HepG2 (cell line): ENCODE results near the gene PDGFRA. TPM values are rescaled to one million over a fixed set of nuclear protein-coding genes. Genes with fewer than 3 reads are reported as not detected.

Experiments used
- ATAC-seq: fragments of 200-7000 bp; cut with Tn5 transposase; 3 replicates; pipeline ENCODE4 v1.9.1; 2020; ENCODE audit warnings: mild to moderate bottlenecking, moderate library complexity
- BruUV-seq: library from RNA; stranded (reverse); fragments of 400-500 nt; replicated peaks from 2 replicates; lab custom pipeline; 2021; lab: Mats Ljungman, UMichigan
- CTCF ChIA-PET: fragments of 300-600 bp; formaldehyde crosslinking; extraction: SDS; loops from one replicate; lab custom pipeline; 2021; ENCODE audit warnings: low total read pairs, inconsistent platforms, low intra/inter-chr PET ratio; lab: Yijun Ruan, JAX
- POLR2A ChIA-PET: fragments of 350-600 bp; sonication (Branson Sonifier 250); formaldehyde crosslinking; loops from one replicate; lab custom pipeline; 2020; ENCODE audit warnings: antibody characterized with exemption, inconsistent platforms; lab: Yijun Ruan, JAX
- DNase-seq: peaks from one replicate; pipeline ENCODE4 v3.0.0-alpha.2; 2015; ENCODE audit warnings: low spot score
- FAIRE-seq: peaks from 3 replicates; lab custom pipeline; 2011; peaks lifted over from hg19 to GRCh38; lab: Jason Lieb, UNC
- H2AFZ ChIP-seq: one replicate; pipeline ENCODE4 v1.6.1; 2011; ENCODE audit warnings: low read length, inconsistent platforms
- H3K27ac ChIP-seq: fragments of 300-600 bp; 3 replicates; pipeline ENCODE4 v1.8.0; 2011; ENCODE audit warnings: mixed run types, mild to moderate bottlenecking, mixed read lengths, low read length, inconsistent platforms; ENCODE audit not compliant: insufficient read depth; ENCODE audit errors: extremely low read length
- H3K27me3 ChIP-seq, 2 experiments: fragments of 200-600 bp in 1 of 2; 2 replicates in 1 of 2; 3 replicates in 1 of 2; pipeline versions ENCODE4 v1.6.0 to v1.8.0; 2011; ENCODE audit warnings: low read length in 2 of 2, mild to moderate bottlenecking in 2 of 2, moderate library complexity in 2 of 2, inconsistent platforms in 1 of 2; ENCODE audit not compliant: insufficient read depth in 2 of 2, control insufficient read depth in 1 of 2
- H3K36me3 ChIP-seq, 2 experiments: fragments of 200-600 bp in 1 of 2; replicated peaks in 1 of 2; 2 replicates in 1 of 2; 3 replicates in 1 of 2; pipeline versions ENCODE4 v1.5.1 to v1.8.0; 2011; ENCODE audit warnings: low read length in 2 of 2, inconsistent platforms in 1 of 2; ENCODE audit not compliant: insufficient read depth in 2 of 2, control insufficient read depth in 1 of 2
- H3K4me1 ChIP-seq: 2 replicates; pipeline ENCODE4 v1.5.1; 2012; ENCODE audit warnings: low read length, inconsistent platforms; ENCODE audit not compliant: insufficient read depth
- H3K4me2 ChIP-seq: 2 replicates; pipeline ENCODE4 v1.6.0; 2011; ENCODE audit warnings: low read depth, low read length, inconsistent platforms
- H3K4me3 ChIP-seq, 3 experiments: fragments of 200-600 bp in 1 of 3; sonication (generic), shearing (Covaris generic) in 1 of 3; replicated peaks in 1 of 3; 2 replicates each; pipeline ENCODE4 v1.5.1; 2011 to 2016; ENCODE audit warnings: low read length in 3 of 3, inconsistent platforms in 2 of 3, low read depth in 2 of 3, mild to moderate bottlenecking in 2 of 3, control low read depth in 1 of 3, mixed read lengths in 1 of 3; ENCODE audit not compliant: insufficient read depth in 1 of 3
- H3K79me2 ChIP-seq: one replicate; pipeline ENCODE4 v1.6.1; 2011; ENCODE audit warnings: low read length, inconsistent platforms; ENCODE audit not compliant: insufficient read depth
- H3K9ac ChIP-seq: 2 replicates; pipeline ENCODE4 v1.6.0; 2011; ENCODE audit warnings: mild to moderate bottlenecking, low read depth, low read length, inconsistent platforms; ENCODE audit not compliant: insufficient read depth
- H3K9me3 ChIP-seq: 2 replicates; pipeline ENCODE4 v1.5.1; 2012; ENCODE audit warnings: mild to moderate bottlenecking, low read length
- H4K20me1 ChIP-seq: 2 replicates; pipeline ENCODE4 v1.6.0; 2011; ENCODE audit warnings: inconsistent platforms, mild to moderate bottlenecking, low read length, moderate library complexity; ENCODE audit not compliant: insufficient read depth
- BCL6 ChIP-seq: IDR thresholded peaks from 2 replicates; pipeline ENCODE4 v1.6.1; 2016; ENCODE audit warnings: missing genetic modification reagents, missing compliant biosample characterization
- HNF4G ChIP-seq, 2 experiments: sonication (generic) in 1 of 2; formaldehyde crosslinking in 1 of 2; IDR thresholded peaks; 2 replicates each; pipeline versions ENCODE4 v1.4.0 to v1.6.1; 2011 to 2020; ENCODE audit warnings: borderline replicate concordance in 2 of 2, low read depth in 2 of 2, mild to moderate bottlenecking in 2 of 2, low read length in 1 of 2, missing genetic modification reagents in 1 of 2, moderate library complexity in 1 of 2
- NFE2L2 ChIP-seq: fragments of 150-350 bp; IDR thresholded peaks from 2 replicates; pipeline ENCODE4 v1.6.1; 2014; ENCODE audit warnings: low read length
- ZC3H13 ChIP-seq: sonication (generic); formaldehyde crosslinking; IDR thresholded peaks from 2 replicates; pipeline ENCODE4 v1.8.1; 2023; ENCODE audit warnings: mild to moderate bottlenecking, missing genetic modification reagents, moderate library complexity
- ZEB1 ChIP-seq: IDR thresholded peaks from 2 replicates; pipeline ENCODE4 v1.6.1; 2012; ENCODE audit warnings: mild to moderate bottlenecking, low read depth, inconsistent platforms; ENCODE audit not compliant: insufficient replicate concordance
- ZFAT ChIP-seq: sonication (generic); formaldehyde crosslinking; conservative IDR thresholded peaks from 2 replicates; pipeline ENCODE4 v1.8.1; 2023; ENCODE audit warnings: missing genetic modification reagents, inconsistent platforms
- ZNF121 ChIP-seq: sonication (generic); formaldehyde crosslinking; IDR thresholded peaks from 2 replicates; pipeline ENCODE4 v1.5.0; 2020; ENCODE audit warnings: mild to moderate bottlenecking, missing genetic modification reagents
- ZNF556 ChIP-seq: sonication (generic); formaldehyde crosslinking; IDR thresholded peaks from 2 replicates; pipeline ENCODE4 v1.4.0; 2020; ENCODE audit warnings: mild to moderate bottlenecking, missing genetic modification reagents, borderline replicate concordance
- ZNF619 ChIP-seq: sonication (generic); formaldehyde crosslinking; IDR thresholded peaks from 2 replicates; pipeline ENCODE4 v1.4.0; 2020; ENCODE audit warnings: mild to moderate bottlenecking, missing genetic modification reagents
- ZNF792 ChIP-seq: IDR thresholded peaks from 2 replicates; pipeline ENCODE4 v1.6.1; 2016
- WGBS: methylation state at CpG from one replicate; pipeline ENCODE4 v1.1.6; 2017; ENCODE audit warnings: low lambda C conversion rate; 5-methylcytosine and 5-hydroxymethylcytosine counted together
- in situ Hi-C: cut with HindIII; loops from 2 replicates; pipeline ENCODE4 v1.10.0; 2017; ENCODE audit warnings: low pct_unique_long_range_greater_than_20kb; ENCODE audit not compliant: extremely low pct_ligation_motif_present
- intact Hi-C: fragments of 100-400 bp; cut with micrococcal nuclease; formaldehyde crosslinking; loops from one replicate; pipeline ENCODE4 v1.10.0; 2022; ENCODE audit not compliant: unreplicated experiment
- polyA plus RNA-seq, 8 experiments: library from polyadenylated mRNA; depleted of rRNA in 3 of 8; stranded (reverse) in 7 of 8; unstranded in 1 of 8; fragments of >200 nt; fragmentation: Illumina TruSeq in 4 of 8; extraction: Trizol in 4 of 8; gene quantifications; 2 replicates each; pipeline versions ENCODE4 v1.2.1 to v1.2.3, GENCODE V29; 2011 to 2016; ENCODE audit warnings: low read depth in 4 of 8, missing spikeins in 1 of 8, mixed read lengths in 1 of 8; ENCODE audit not compliant: insufficient read depth in 1 of 8
- total RNA-seq, 5 experiments: library from RNA; depleted of rRNA; stranded (reverse); fragments of >200 nt; fragmentation: Illumina TruSeq; extraction: Trizol; gene quantifications; 2 replicates each; pipeline ENCODE4 v1.2.3, GENCODE V29; 2016; ENCODE audit warnings: low read depth in 1 of 5
- TF ChIP-seq, protein P1 (sequence below): sonication (generic); formaldehyde crosslinking; IDR thresholded peaks from 2 replicates; pipeline ENCODE4 v1.4.0; 2020; ENCODE audit warnings: missing genetic modification reagents
- TF ChIP-seq, protein P2 (sequence below): sonication (generic); formaldehyde crosslinking; IDR thresholded peaks from 2 replicates; pipeline ENCODE4 v1.5.0; 2020; ENCODE audit warnings: mild to moderate bottlenecking, low read depth, missing genetic modification reagents, borderline replicate concordance
- TF ChIP-seq, protein P3 (sequence below): sonication (generic); formaldehyde crosslinking; IDR thresholded peaks from 2 replicates; pipeline ENCODE4 v1.4.0; 2020; ENCODE audit warnings: mild to moderate bottlenecking, missing genetic modification reagents
- TF ChIP-seq, protein P4 (sequence below): sonication (generic); formaldehyde crosslinking; IDR thresholded peaks from 2 replicates; pipeline ENCODE4 v1.4.0; 2020; ENCODE audit warnings: missing genetic modification reagents, borderline replicate concordance

PDGFRA gene
- total and polyA plus RNA-seq, 2 of the 13 experiments (the other 11 are each of a cell fraction or from before 2014, with no cell fraction given) = 0.04 TPM; not detected in 1

DNA sequence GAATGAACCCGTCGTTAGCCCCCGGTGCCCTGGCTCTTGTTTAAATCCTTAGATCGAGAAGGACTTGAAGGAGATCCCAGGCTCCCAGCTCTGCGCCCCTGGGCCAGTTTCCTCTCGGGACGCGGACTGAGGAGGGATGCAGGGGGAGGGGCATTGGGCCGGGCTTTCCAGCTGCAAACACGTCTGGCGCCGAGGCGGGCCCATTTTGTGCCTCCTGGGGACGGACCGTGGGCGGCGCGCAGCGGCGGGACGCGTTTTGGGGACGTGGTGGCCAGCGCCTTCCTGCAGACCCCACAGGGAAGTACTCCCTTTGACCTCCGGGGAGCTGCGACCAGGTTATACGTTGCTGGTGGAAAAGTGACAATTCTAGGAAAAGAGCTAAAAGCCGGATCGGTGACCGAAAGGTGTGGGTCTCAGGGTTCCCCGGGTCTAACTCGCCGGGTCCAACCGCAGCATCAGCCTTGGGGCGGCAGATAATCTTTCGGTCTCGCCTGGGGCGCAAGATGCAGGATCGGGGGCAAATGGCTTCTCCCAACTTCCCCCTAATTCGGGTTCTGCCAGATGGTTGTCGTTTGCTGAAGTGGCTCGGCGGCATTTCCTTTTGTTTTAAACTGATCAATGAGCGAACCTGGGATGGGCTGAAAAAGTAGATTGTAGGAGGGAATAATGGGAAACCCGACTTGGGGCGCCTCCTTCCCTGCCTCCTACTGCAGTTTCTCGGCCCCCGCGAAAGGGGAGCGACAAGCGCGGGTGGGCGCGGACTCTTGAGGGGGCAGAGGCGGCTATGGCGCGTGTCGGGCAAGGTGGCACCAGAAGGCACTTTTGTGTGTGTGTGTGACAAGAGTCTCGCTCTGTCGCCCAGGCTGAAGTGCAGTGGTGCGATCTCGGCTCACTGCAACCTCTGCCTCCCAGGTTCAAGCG lies 2.9 kb downstream of the PDGFRA start (continued):
- TF ChIP-seq, protein P1, sequence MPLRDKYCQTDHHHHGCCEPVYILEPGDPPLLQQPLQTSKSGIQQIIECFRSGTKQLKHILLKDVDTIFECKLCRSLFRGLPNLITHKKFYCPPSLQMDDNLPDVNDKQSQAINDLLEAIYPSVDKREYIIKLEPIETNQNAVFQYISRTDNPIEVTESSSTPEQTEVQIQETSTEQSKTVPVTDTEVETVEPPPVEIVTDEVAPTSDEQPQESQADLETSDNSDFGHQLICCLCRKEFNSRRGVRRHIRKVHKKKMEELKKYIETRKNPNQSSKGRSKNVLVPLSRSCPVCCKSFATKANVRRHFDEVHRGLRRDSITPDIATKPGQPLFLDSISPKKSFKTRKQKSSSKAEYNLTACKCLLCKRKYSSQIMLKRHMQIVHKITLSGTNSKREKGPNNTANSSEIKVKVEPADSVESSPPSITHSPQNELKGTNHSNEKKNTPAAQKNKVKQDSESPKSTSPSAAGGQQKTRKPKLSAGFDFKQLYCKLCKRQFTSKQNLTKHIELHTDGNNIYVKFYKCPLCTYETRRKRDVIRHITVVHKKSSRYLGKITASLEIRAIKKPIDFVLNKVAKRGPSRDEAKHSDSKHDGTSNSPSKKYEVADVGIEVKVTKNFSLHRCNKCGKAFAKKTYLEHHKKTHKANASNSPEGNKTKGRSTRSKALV (CRISPR knock-in tag) = 0 out of 2 replicates have a peak, but pooled peaks have one; percentile 42
- TF ChIP-seq ZNF121 (CRISPR knock-in tag) = no peak
- TF ChIP-seq, protein P2, sequence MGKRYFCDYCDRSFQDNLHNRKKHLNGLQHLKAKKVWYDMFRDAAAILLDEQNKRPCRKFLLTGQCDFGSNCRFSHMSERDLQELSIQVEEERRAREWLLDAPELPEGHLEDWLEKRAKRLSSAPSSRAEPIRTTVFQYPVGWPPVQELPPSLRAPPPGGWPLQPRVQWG (CRISPR knock-in tag) = no peak
- TF ChIP-seq NFE2L2 = no peak

DNA sequence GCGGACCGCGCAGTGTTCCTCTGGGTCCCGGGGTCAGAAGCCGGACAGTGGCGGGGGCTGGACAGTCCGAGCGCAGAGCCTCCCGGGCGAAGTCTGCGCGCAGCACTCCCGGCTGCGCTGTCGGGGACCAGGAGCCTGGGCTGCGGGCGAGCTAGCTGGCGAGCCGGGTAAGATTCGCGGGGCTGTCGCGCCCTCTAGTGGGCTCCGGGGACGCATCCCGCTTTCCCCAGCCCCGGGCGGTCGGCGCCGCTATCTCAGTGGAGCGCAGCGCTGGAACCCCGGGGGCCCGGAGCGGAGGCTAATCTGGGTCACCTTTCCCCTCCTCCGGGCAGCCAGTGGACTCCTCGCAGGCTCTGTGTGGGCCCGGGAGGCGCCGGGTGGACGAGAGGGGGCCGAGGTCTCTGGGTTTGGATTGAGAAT lies 4.2 kb downstream of the PDGFRA start:
- Histone ChIP-seq H3K4me2 (peak overlapping the region; percentile 87), H3K36me3 (no peaks in the 10 kb centered on the region), H3K4me3 (peak overlapping the region; percentile 45 to 75 (median 52); a peak in 5 of 6 replicates), H3K27me3 (peaks cover 14 to 45% of the 10 kb centered on the region in 2 experiments), H3K27ac (no peak overlapping the region), H3K9ac (no peak overlapping the region), H3K4me1 (peaks cover 30% of the 10 kb centered on the region; the same call in 1 of the 2 replicates), H2AFZ (no peak overlapping the region), H3K79me2 (no peaks in the 10 kb centered on the region), H3K9me3 (no peaks in the 10 kb centered on the region), H4K20me1 (no peaks in the 10 kb centered on the region)
- peak; percentile 94 for ATAC-seq
- FAIRE-seq = no peak
- WGBS = 3% methylated on average over 11 of the region's 43 CpGs
- intact Hi-C loops = loop anchor here (1.0 to 10.0 kb wide), 3 partner anchors 325 to 1998 kb away; no protein-coding TSS in a partner anchor
- BruUV-seq = no TSS peak
- POLR2A ChIA-PET = interaction anchor here (1.1 kb wide), 1 partner anchor 1214 kb away, joined by 3 read pairs; no protein-coding TSS in a partner anchor
- in situ Hi-C loops = loop anchor here (25.0 kb wide), 3 partner anchors 746 to 1046 kb away; no protein-coding TSS in a partner anchor
- CTCF ChIA-PET = interaction anchor here (2.0 to 3.3 kb wide), 7 partner anchors 302 to 1999 kb away, joined by 5 to 22 read pairs (median 15); no protein-coding TSS in a partner anchor
- peak; percentile 55 for DNase-seq
- no peak for TF ChIP-seq ZEB1
- no peak for TF ChIP-seq HNF4G (IDR thresholded peaks at IDR 0.05; ENCODE audit: borderline replicate concordance, low read depth, low read length)
- TF ChIP-seq HNF4G (CRISPR knock-in tag; IDR thresholded peaks at IDR 0.05; ENCODE audit: borderline replicate concordance, low read depth) = no peak
- no peak for TF ChIP-seq ZC3H13 (CRISPR knock-in tag)
- TF ChIP-seq BCL6 (CRISPR knock-in tag) = peak; percentile 32; the same call in 1 of the 2 replicates
- no peak for TF ChIP-seq ZFAT
- TF ChIP-seq ZNF792 (CRISPR knock-in tag) = no peak
- no peak for TF ChIP-seq ZNF619 (CRISPR knock-in tag)
- TF ChIP-seq ZNF556 (CRISPR knock-in tag) = no peak
- TF ChIP-seq, protein P3, sequence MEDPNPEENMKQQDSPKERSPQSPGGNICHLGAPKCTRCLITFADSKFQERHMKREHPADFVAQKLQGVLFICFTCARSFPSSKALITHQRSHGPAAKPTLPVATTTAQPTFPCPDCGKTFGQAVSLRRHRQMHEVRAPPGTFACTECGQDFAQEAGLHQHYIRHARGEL = no peak
- TF ChIP-seq, protein P4, sequence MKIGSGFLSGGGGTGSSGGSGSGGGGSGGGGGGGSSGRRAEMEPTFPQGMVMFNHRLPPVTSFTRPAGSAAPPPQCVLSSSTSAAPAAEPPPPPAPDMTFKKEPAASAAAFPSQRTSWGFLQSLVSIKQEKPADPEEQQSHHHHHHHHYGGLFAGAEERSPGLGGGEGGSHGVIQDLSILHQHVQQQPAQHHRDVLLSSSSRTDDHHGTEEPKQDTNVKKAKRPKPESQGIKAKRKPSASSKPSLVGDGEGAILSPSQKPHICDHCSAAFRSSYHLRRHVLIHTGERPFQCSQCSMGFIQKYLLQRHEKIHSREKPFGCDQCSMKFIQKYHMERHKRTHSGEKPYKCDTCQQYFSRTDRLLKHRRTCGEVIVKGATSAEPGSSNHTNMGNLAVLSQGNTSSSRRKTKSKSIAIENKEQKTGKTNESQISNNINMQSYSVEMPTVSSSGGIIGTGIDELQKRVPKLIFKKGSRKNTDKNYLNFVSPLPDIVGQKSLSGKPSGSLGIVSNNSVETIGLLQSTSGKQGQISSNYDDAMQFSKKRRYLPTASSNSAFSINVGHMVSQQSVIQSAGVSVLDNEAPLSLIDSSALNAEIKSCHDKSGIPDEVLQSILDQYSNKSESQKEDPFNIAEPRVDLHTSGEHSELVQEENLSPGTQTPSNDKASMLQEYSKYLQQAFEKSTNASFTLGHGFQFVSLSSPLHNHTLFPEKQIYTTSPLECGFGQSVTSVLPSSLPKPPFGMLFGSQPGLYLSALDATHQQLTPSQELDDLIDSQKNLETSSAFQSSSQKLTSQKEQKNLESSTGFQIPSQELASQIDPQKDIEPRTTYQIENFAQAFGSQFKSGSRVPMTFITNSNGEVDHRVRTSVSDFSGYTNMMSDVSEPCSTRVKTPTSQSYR (CRISPR knock-in tag) = no peak
